Measurements from ENCODE around the gene SEL1L2.
"Not testable (repeated sequence)": the region's sequence is repeated elsewhere in the genome, so short reads cannot be mapped to it uniquely, and the experiment has no call there.

The SEL1L2 gene

GRCh38 chr20:13995086-13995665 lies 4.8 kb upstream of the SEL1L2 start, which contains the start of gene MACROD2:
Gene MACROD2, plus strand, starts transcription at chr20:13995516.
- ChIA-PET CTCF (interaction anchor here (1.0 kb wide), 1 partner anchor 58 kb away, joined by 3 read pairs; no protein-coding TSS in a partner anchor), POLR2A (interaction anchor here (0.8 to 1.6 kb wide), 2 partner anchors 47 to 210 kb away, joined by 4 read pairs; partner anchors contain the start of genes ESF1 and NDUFAF5)
- TF ChIP-seq HDGF (IDR thresholded peaks at IDR 0.05; ENCODE audit: borderline replicate concordance), result no peak
- peak; percentile 77 for TF ChIP-seq L3MBTL2 (conservative IDR thresholded peaks at IDR 0.05)
- TF ChIP-seq TARDBP (IDR thresholded peaks at IDR 0.05), result peak; percentile 10; the same call in 1 of the 2 replicates
- peak; percentile 100 for TF ChIP-seq PKNOX1 (IDR thresholded peaks at IDR 0.05)
- no peak for TF ChIP-seq FOXM1 (IDR thresholded peaks at IDR 0.05; ENCODE audit: borderline replicate concordance)
- TF ChIP-seq ARNT (IDR thresholded peaks at IDR 0.05), result 0 out of 2 replicates have a peak, but pooled peaks have one; percentile 23
- no peak for TF ChIP-seq ZNF384 (IDR thresholded peaks at IDR 0.05)
- no peak for TF ChIP-seq LEF1 (IDR thresholded peaks at IDR 0.05; ENCODE audit: borderline replicate concordance)
- no peak for TF ChIP-seq NFRKB (IDR thresholded peaks at IDR 0.05)
- peak; percentile 98 for DNase-seq (ENCODE audit: extremely low spot score)

- CTCF ChIA-PET; POLR2A ChIA-PET; DNase-seq (ENCODE audit: extremely low spot score): not testable (repeated sequence)
Observed at GRCh38 chr20:13991955-13992354, 1.5 kb upstream of the SEL1L2 start.

- no peak for TF ChIP-seq LEF1 (IDR thresholded peaks at IDR 0.05; ENCODE audit: borderline replicate concordance)
- TF ChIP-seq TARDBP (IDR thresholded peaks at IDR 0.05), result no peak
- TF ChIP-seq ARNT (IDR thresholded peaks at IDR 0.05), result no peak
- no peak for TF ChIP-seq L3MBTL2 (conservative IDR thresholded peaks at IDR 0.05)
- no peak for TF ChIP-seq ZNF384 (IDR thresholded peaks at IDR 0.05)
- no peak for TF ChIP-seq BHLHE40 (IDR thresholded peaks at IDR 0.05; ENCODE audit: borderline replicate concordance)
- TF ChIP-seq FOXM1 (IDR thresholded peaks at IDR 0.05; ENCODE audit: borderline replicate concordance), result no peak
- TF ChIP-seq ELF4 (IDR thresholded peaks at IDR 0.05), result no peak
- no peak for TF ChIP-seq NFRKB (IDR thresholded peaks at IDR 0.05)
- no peak for TF ChIP-seq SUZ12 (IDR thresholded peaks at IDR 0.05)
- TF ChIP-seq FOXA1 (IDR thresholded peaks at IDR 0.05), result no peak
- TF ChIP-seq PKNOX1 (IDR thresholded peaks at IDR 0.05), result no peak
- TF ChIP-seq HDGF (IDR thresholded peaks at IDR 0.05; ENCODE audit: borderline replicate concordance), result no peak
- TF ChIP-seq FOXK2 (IDR thresholded peaks at IDR 0.05), result no peak
- TF ChIP-seq SP1 (IDR thresholded peaks at IDR 0.05), result no peak
- TF ChIP-seq CTBP1 (IDR thresholded peaks at IDR 0.05; ENCODE audit: borderline replicate concordance), result no peak
- no peak for DNase-seq (ENCODE audit: extremely low spot score)
- CTCF ChIA-PET, result no interaction called here
- POLR2A ChIA-PET, result no interaction called here
Observed at GRCh38 chr20:13991311-13991710, 897 bp upstream of the SEL1L2 start.

GRCh38 chr20:13984211-13984610 lies 6.2 kb downstream of the SEL1L2 start:
- ChIA-PET CTCF (no interaction called here), POLR2A (no interaction called here)
- no peak for DNase-seq (ENCODE audit: extremely low spot score)
- TF ChIP-seq LEF1 (IDR thresholded peaks at IDR 0.05; ENCODE audit: borderline replicate concordance), result no peak
- TF ChIP-seq HDGF (IDR thresholded peaks at IDR 0.05; ENCODE audit: borderline replicate concordance), result no peak
- TF ChIP-seq FOXM1 (IDR thresholded peaks at IDR 0.05; ENCODE audit: borderline replicate concordance), result no peak
- TF ChIP-seq ZNF384 (IDR thresholded peaks at IDR 0.05), result no peak
- no peak for TF ChIP-seq PKNOX1 (IDR thresholded peaks at IDR 0.05)
- TF ChIP-seq BHLHE40 (IDR thresholded peaks at IDR 0.05; ENCODE audit: borderline replicate concordance), result no peak
- TF ChIP-seq SUZ12 (IDR thresholded peaks at IDR 0.05), result no peak
- TF ChIP-seq SP1 (IDR thresholded peaks at IDR 0.05), result no peak
- TF ChIP-seq FOXA1 (IDR thresholded peaks at IDR 0.05), result no peak
- TF ChIP-seq TARDBP (IDR thresholded peaks at IDR 0.05), result no peak
- no peak for TF ChIP-seq FOXK2 (IDR thresholded peaks at IDR 0.05)
- no peak for TF ChIP-seq NFRKB (IDR thresholded peaks at IDR 0.05)
- no peak for TF ChIP-seq CTBP1 (IDR thresholded peaks at IDR 0.05; ENCODE audit: borderline replicate concordance)
- no peak for TF ChIP-seq L3MBTL2 (conservative IDR thresholded peaks at IDR 0.05)

- ChIA-PET CTCF (no interaction called here), POLR2A (no interaction called here)
- no peak for DNase-seq (ENCODE audit: extremely low spot score)
- TF ChIP-seq HDGF (IDR thresholded peaks at IDR 0.05; ENCODE audit: borderline replicate concordance) (no peak), FOXK2 (IDR thresholded peaks at IDR 0.05) (no peak), NFRKB (IDR thresholded peaks at IDR 0.05) (no peak), LEF1 (IDR thresholded peaks at IDR 0.05; ENCODE audit: borderline replicate concordance) (no peak), FOXA1 (IDR thresholded peaks at IDR 0.05) (no peak), FOXM1 (IDR thresholded peaks at IDR 0.05; ENCODE audit: borderline replicate concordance) (no peak), SP1 (IDR thresholded peaks at IDR 0.05) (no peak), PKNOX1 (IDR thresholded peaks at IDR 0.05) (no peak), ARNT (IDR thresholded peaks at IDR 0.05) (no peak), ZNF384 (IDR thresholded peaks at IDR 0.05) (no peak), L3MBTL2 (conservative IDR thresholded peaks at IDR 0.05) (no peak), BHLHE40 (IDR thresholded peaks at IDR 0.05; ENCODE audit: borderline replicate concordance) (no peak), ELF4 (IDR thresholded peaks at IDR 0.05) (no peak), TARDBP (IDR thresholded peaks at IDR 0.05) (no peak), SUZ12 (IDR thresholded peaks at IDR 0.05) (no peak), CTBP1 (IDR thresholded peaks at IDR 0.05; ENCODE audit: borderline replicate concordance) (no peak)
Observed at GRCh38 chr20:13960525-13960924, 29.9 kb downstream of the SEL1L2 start.
